Right atrium auricular region (tissue), 2 donors: Measurements from ENCODE around the gene NTN1. TPM values are rescaled to one million over a fixed set of nuclear protein-coding genes. Genes with fewer than 3 reads are reported as not detected.

Experiments used
- DNase-seq: peaks from one replicate; pipeline ENCODE4 v3.0.0-alpha.2; 2019; ENCODE audit warnings: low spot score
- H3K27ac ChIP-seq, 2 donors: fragments of 200-600 bp; sonication (generic); 1 replicate in 1 of 2; 2 replicates in 1 of 2; pipeline ENCODE4 v1.5.1; 2016 to 2019
- H3K27me3 ChIP-seq, 2 donors: fragments of 200-600 bp; sonication (generic); one replicate each; pipeline versions ENCODE4 v1.5.1 to v1.6.0; 2017 to 2019
- H3K36me3 ChIP-seq: fragments of 200-600 bp; sonication (generic); one replicate; pipeline ENCODE4 v1.5.1; 2016
- H3K4me1 ChIP-seq, 2 donors: fragments of 200-600 bp; sonication (generic); one replicate each; pipeline versions ENCODE4 v1.5.1 to v1.6.0; 2017 to 2019
- H3K4me3 ChIP-seq, 2 donors: fragments of 200-600 bp; sonication (generic); 1 replicate in 1 of 2; 2 replicates in 1 of 2; pipeline ENCODE4 v1.5.1; 2017 to 2019; ENCODE audit warnings: mild to moderate bottlenecking in 1 of 2, moderate library complexity in 1 of 2
- H3K9me3 ChIP-seq, 2 donors: fragments of 200-600 bp; sonication (generic); one replicate each; pipeline ENCODE4 v1.5.1; 2019
- total RNA-seq, 2 donors: library from RNA; depleted of rRNA; stranded (reverse); fragments of >200 nt; gene quantifications; one replicate each; pipeline ENCODE4 v1.1.0, GENCODE V29; 2016
- TF ChIP-seq, protein P1 (sequence below), 2 donors: fragments of 200-600 bp; sonication (generic); IDR thresholded peaks; one replicate each; pipeline ENCODE4 v1.5.1; 2019; ENCODE audit warnings: antibody characterized with exemption in 2 of 2

Gene NTN1
- total RNA-seq, 2 donors from 2014 or later = 142 to 163 TPM

DNA sequence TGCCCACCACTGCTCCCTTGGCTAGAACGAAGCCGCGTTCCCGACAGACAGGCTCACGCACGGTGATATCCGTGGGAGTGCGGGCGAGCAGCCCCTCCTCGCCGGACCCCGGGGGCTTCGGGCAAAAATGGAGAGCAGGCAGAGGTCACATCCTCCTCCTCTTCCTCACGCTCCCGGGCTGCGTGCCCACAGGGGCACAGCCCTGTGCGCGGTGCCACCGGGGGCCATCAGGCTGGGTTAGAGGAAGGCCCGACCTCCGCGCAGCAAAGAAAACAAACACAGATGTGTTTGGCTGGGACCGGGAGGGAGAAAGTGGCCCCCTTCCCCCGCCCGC is 519 bp upstream of the NTN1 start:
- H3K27me3 ChIP-seq = no peaks in the 10 kb centered on the region
- TF ChIP-seq, protein P1, sequence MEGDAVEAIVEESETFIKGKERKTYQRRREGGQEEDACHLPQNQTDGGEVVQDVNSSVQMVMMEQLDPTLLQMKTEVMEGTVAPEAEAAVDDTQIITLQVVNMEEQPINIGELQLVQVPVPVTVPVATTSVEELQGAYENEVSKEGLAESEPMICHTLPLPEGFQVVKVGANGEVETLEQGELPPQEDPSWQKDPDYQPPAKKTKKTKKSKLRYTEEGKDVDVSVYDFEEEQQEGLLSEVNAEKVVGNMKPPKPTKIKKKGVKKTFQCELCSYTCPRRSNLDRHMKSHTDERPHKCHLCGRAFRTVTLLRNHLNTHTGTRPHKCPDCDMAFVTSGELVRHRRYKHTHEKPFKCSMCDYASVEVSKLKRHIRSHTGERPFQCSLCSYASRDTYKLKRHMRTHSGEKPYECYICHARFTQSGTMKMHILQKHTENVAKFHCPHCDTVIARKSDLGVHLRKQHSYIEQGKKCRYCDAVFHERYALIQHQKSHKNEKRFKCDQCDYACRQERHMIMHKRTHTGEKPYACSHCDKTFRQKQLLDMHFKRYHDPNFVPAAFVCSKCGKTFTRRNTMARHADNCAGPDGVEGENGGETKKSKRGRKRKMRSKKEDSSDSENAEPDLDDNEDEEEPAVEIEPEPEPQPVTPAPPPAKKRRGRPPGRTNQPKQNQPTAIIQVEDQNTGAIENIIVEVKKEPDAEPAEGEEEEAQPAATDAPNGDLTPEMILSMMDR (IDR thresholded peaks at IDR 0.05) = no peak
- H3K4me3 ChIP-seq = peak overlapping the region; percentile 55 to 73
- H3K36me3 ChIP-seq = peaks cover 6% of the 10 kb centered on the region
- peaks cover 0 to 35% of the 10 kb centered on the region in 2 donors for H3K4me1 ChIP-seq
- H3K27ac ChIP-seq = peak overlapping the region; percentile 90 to 92
- H3K9me3 ChIP-seq = no peaks in the 10 kb centered on the region
- DNase-seq = no peak

DNA sequence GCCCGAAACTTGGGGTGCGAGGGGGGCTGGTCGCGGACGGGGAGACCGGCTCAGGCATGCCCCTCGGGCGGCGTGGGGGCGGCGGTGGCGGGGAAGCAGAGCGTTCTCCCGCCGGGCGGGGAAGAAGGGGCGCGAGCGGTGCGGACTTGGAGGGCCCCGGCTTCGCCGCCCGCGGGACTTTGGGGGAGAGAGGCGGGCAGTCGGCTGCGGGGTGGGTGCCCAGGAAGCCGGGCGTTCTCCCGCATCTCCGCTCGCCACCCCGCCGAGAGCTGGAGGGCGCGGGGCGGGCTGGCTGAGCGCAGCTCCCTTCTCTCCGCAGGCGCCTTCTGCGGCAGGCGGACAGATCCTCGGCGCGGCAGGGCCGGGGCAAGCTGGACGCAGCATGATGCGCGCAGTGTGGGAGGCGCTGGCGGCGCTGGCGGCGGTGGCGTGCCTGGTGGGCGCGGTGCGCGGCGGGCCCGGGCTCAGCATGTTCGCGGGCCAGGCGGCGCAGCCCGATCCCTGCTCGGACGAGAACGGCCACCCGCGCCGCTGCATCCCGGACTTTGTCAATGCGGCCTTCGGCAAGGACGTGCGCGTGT is 772 bp downstream of the NTN1 start:
- H3K4me1 ChIP-seq = peaks cover 0 to 34% of the 10 kb centered on the region in 2 donors
- DNase-seq = no peak
- TF ChIP-seq, protein P1 (IDR thresholded peaks at IDR 0.05) = no peak
- peaks cover 6% of the 10 kb centered on the region for H3K36me3 ChIP-seq
- peak overlapping the region; percentile 55 to 73 for H3K4me3 ChIP-seq
- no peaks in the 10 kb centered on the region for H3K27me3 ChIP-seq
- H3K27ac ChIP-seq = peak overlapping the region; percentile 90 to 92
- H3K9me3 ChIP-seq = no peaks in the 10 kb centered on the region

DNA sequence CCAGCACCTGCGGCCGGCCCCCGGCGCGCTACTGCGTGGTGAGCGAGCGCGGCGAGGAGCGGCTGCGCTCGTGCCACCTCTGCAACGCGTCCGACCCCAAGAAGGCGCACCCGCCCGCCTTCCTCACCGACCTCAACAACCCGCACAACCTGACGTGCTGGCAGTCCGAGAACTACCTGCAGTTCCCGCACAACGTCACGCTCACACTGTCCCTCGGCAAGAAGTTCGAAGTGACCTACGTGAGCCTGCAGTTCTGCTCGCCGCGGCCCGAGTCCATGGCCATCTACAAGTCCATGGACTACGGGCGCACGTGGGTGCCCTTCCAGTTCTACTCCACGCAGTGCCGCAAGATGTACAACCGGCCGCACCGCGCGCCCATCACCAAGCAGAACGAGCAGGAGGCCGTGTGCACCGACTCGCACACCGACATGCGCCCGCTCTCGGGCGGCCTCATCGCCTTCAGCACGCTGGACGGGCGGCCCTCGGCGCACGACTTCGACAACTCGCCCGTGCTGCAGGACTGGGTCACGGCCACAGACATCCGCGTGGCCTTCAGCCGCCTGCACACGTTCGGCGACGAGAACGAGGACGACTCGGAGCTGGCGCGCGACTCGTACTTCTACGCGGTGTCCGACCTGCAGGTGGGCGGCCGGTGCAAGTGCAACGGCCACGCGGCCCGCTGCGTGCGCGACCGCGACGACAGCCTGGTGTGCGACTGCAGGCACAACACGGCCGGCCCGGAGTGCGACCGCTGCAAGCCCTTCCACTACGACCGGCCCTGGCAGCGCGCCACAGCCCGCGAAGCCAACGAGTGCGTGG is 1.5 kb downstream of the NTN1 start:
- no peaks in the 10 kb centered on the region for H3K27me3 ChIP-seq
- H3K27ac ChIP-seq = peak overlapping the region; percentile 90 to 92
- no peaks in the 10 kb centered on the region for H3K9me3 ChIP-seq
- peaks cover 0 to 33% of the 10 kb centered on the region in 2 donors for H3K4me1 ChIP-seq
- H3K4me3 ChIP-seq = peak overlapping the region; percentile 55 to 73
- no peak for DNase-seq
- H3K36me3 ChIP-seq = peaks cover 6% of the 10 kb centered on the region
- TF ChIP-seq, protein P1 (IDR thresholded peaks at IDR 0.05) = no peak

DNA sequence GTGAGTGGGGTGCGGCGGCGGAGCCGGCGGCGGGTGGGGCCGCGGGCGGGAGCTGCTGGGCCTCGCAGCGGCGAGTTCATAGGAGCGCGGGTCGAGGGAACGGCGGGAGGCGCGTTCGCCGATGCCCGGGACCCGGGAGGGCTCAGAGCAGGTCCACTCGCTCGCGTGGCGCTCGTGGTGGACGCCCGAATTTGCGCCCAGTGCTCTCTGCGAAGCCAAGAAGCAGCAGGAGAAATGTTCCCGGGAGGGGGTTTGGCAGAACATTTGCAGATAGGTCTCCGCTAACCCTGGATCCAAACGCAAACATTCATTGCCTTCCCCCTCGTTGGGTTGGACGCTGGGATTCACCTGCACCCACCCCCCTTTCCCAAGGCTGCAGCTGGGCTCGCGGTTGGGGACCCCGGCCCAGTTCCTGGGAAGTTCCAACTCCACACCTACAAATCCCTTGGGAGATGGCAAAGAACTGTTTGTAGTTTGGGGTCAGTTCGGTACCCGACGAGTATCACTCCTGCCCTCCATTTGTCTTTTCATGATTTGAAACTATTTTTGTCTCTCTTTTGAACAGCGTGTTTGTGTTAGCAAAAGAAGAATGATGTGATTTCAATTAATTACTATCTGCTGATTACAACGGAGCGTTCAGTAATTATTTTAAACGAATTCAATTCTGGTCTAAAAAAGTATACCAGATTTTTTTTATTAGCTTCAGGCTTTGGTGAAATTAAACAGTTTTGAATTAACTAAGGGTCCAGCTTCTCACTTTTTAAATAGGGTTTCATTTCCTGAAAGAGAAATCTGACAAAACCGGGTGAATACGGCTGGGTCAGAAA is 2.3 kb downstream of the NTN1 start:
- DNase-seq = no peak
- Histone ChIP-seq H3K27me3 (no peaks in the 10 kb centered on the region), H3K4me1 (peaks cover 0 to 41% of the 10 kb centered on the region in 2 donors)

DNA sequence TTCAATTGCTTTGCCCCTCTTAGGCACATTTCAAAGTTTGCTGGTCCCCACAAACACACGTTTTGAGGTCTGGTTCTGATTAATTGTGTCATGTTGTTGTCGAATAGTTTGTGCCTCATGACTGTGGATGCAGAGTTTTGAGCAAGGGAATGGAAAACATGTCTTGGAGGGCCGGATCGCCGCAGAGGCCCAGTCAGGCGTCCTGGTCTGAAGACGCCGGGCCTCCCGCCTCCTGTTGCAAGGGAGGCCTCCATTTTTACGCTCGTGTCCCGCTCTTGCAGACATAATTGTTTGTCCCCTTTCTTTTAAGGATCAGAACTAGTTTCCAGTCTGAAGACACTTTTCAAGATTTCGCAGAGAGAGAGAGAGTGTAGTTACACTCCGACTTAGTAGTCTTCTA is 3.2 kb downstream of the NTN1 start:
- no peaks in the 10 kb centered on the region for H3K9me3 ChIP-seq
- no peaks in the 10 kb centered on the region for H3K27me3 ChIP-seq
- H3K4me3 ChIP-seq = peak overlapping the region; percentile 55 to 73
- peaks cover 0 to 50% of the 10 kb centered on the region in 2 donors for H3K4me1 ChIP-seq
- peaks cover 6% of the 10 kb centered on the region for H3K36me3 ChIP-seq
- H3K27ac ChIP-seq = peak overlapping the region; percentile 90 to 92
- TF ChIP-seq, protein P1 (IDR thresholded peaks at IDR 0.05) = no peak
- no peak for DNase-seq

More for the DNA sequence above, 2.3 kb downstream of the NTN1 start:
- TF ChIP-seq, protein P1 (IDR thresholded peaks at IDR 0.05) = no peak
- Histone ChIP-seq H3K4me3 (peak overlapping the region; percentile 55 to 73), H3K9me3 (no peaks in the 10 kb centered on the region), H3K36me3 (peaks cover 6% of the 10 kb centered on the region), H3K27ac (peak overlapping the region; percentile 90 to 92)
